Stimulated activated memory B cell treated with anti-CD40 and anti-IgM and Interleukin-4, amounts not matched to agents 10 μg/mL and 1 μg/mL and 100 μg/mL, for 72 hours (primary cell): Measurements from ENCODE around the gene PUSL1.

Source experiments
- ATAC-seq: fragments of 150-1000 bp; cut with Tn5 transposase; 2 replicates; pipeline ENCODE4 v1.10.0; 2021
- H3K27ac Mint-ChIP-seq: one replicate; pipeline ENCODE4 v1.8.0; 2022; ENCODE audit warnings: mild to moderate bottlenecking, mixed read lengths
- H3K27me3 Mint-ChIP-seq: one replicate; pipeline ENCODE4 v1.8.0; 2022; ENCODE audit warnings: mixed read lengths
- H3K36me3 Mint-ChIP-seq: one replicate; pipeline ENCODE4 v1.8.0; 2022; ENCODE audit warnings: mixed read lengths
- H3K4me1 Mint-ChIP-seq: one replicate; pipeline ENCODE4 v1.8.0; 2022; ENCODE audit warnings: mixed read lengths
- H3K4me3 Mint-ChIP-seq: one replicate; pipeline ENCODE4 v1.8.0; 2022; ENCODE audit warnings: mild to moderate bottlenecking, moderate library complexity, mixed read lengths
- H3K9me3 Mint-ChIP-seq: one replicate; pipeline ENCODE4 v1.8.0; 2022; ENCODE audit warnings: mixed read lengths

PUSL1 gene, protein sequence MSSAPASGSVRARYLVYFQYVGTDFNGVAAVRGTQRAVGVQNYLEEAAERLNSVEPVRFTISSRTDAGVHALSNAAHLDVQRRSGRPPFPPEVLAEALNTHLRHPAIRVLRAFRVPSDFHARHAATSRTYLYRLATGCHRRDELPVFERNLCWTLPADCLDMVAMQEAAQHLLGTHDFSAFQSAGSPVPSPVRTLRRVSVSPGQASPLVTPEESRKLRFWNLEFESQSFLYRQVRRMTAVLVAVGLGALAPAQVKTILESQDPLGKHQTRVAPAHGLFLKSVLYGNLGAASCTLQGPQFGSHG

DNA sequence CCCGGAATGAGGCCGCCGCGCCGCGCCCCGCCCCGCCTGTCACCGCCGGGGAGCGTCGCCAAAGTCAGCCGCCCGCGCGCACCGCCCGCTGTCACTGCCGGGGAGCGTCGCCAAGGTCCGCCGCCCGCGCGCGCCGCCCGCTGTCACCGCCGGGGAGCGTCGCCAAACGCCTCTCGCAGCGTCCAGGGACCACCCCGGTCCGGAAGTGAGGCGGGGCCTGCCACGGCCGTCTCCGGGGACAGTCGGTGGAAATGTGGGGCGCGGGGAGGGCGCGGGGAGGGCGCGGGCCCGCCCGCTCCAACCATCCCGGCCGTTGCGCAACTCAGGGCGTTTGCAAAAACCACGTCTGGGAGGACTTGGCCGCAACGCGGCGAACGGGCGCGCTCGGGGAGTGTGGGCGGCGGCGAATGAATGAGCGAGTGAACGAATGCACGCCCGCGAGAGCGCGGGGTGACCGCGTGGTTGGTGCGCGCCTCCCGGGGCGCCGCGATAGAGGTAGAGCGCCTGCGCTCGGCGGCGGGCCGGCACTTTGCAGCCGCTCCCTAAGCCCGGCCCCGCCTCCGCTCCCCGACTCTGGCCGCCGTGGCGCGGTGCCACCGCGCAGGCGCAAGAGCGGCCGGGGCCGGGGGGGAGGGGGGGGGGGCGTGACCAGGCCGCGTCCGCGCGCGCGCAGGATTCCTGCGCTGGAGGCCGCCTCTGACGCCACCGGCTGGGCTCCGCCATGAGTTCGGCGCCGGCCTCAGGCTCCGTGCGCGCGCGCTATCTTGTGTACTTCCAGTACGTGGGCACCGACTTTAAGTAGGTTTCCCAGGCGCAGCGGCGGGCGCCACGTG is at the start of gene PUSL1, which contains the start of gene ACAP3:
Gene PUSL1, plus strand, starts transcription at position 675 of the 833 bp plus-strand sequence. Its CDS starts 47 bp downstream, at position 722.
Gene ACAP3, minus strand, starts transcription at position 8 of the 833 bp plus-strand sequence. CDS start 115 bp downstream, outside the sequence.
- peak; percentile 82 for ATAC-seq
- H3K9me3 Mint-ChIP-seq, result no peaks in the 10 kb centered on the region

DNA sequence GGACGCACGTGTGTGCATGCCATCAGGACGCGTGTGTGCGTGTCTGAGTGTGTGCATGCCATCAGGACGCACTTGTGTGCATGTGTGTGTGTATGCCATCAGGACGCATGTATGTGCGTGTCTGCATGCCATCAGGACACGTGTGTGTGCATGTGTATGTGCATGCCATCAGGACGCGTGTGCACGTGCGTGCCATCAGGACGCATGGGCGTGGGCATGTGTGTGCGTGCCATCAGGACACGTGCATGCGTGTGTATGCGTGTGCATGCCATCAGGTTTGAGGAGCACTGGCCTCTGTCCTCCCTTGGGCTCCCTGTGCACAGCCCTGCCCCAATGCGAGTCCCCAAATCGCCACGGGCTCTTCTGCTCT is 49.3 kb upstream of the PUSL1 start:
- no peak overlapping the region for H3K27ac Mint-ChIP-seq
- peaks cover 68% of the 10 kb centered on the region for H3K36me3 Mint-ChIP-seq
- H3K9me3 Mint-ChIP-seq, result no peaks in the 10 kb centered on the region
- H3K4me1 Mint-ChIP-seq, result peaks cover 33% of the 10 kb centered on the region
- no peak overlapping the region for H3K4me3 Mint-ChIP-seq
- ATAC-seq, result no peak
- no peaks in the 10 kb centered on the region for H3K27me3 Mint-ChIP-seq

More for the DNA sequence above, at the start of gene PUSL1, which contains the start of gene ACAP3:
- Mint-ChIP-seq H3K4me1 (peaks cover 36% of the 10 kb centered on the region), H3K27me3 (no peaks in the 10 kb centered on the region), H3K27ac (peak within 1 kb of the TSS; percentile 83), H3K36me3 (peaks cover 9% of the 10 kb centered on the region), H3K4me3 (peak within 1 kb of the TSS; percentile 83)

DNA sequence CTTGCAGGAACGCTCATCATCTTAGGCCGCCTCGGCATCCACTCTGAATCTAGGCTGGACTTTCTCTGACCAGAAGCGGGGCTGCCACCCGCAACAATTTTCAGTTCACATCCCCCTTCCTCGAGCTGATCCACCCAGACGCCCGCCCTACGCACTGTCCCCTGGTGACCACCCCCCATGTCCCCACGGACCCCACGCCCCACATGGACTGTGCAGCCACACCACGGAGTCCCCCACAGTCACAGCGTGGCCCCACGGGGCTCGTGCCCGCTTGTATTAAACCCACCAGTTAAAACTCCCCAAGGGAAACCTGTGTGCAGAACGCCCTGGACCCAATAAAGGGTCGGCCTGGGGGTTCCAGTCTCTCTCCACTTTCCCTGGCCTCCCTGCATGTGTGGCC is 48.9 kb upstream of the PUSL1 start:
- no peaks in the 10 kb centered on the region for H3K27me3 Mint-ChIP-seq
- peaks cover 66% of the 10 kb centered on the region for H3K36me3 Mint-ChIP-seq
- H3K4me1 Mint-ChIP-seq, result peaks cover 33% of the 10 kb centered on the region
- no peaks in the 10 kb centered on the region for H3K9me3 Mint-ChIP-seq
- no peak overlapping the region for H3K4me3 Mint-ChIP-seq
- ATAC-seq, result no peak
- H3K27ac Mint-ChIP-seq, result peak overlapping the region; percentile 71

DNA sequence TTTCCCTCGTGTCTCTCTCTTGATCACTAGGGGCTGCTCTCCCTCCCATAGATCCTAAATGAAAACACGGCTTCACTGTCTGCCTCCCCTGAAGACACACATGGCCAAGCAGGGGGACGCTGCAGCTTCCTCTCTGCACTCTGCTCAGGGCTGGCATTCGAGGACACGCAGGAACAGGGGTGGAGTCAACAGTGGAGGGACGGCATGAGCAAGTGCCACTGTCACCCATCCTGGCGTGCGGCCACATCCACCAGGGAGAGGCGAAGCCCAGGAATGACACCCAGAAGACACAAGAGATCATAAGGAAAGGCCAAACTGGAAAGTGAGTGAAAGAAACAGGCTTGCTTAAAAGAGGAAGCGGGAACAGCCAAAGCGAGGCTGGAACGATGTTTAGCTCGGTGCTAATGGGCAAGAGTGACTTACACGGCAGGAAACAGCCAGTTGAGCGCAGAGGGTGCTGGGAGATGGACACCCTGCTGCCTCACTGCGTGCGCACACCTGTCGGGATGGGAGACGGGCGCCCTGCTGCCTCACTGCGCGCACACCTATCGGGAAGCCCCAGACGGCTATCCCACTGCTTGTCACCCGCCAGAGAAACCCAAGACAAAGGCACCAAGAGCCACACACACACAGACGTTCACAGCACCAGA is 48.3 kb upstream of the PUSL1 start:
- Mint-ChIP-seq H3K4me1 (peaks cover 33% of the 10 kb centered on the region), H3K27ac (peak overlapping the region; percentile 71), H3K9me3 (no peaks in the 10 kb centered on the region), H3K4me3 (no peak overlapping the region), H3K27me3 (no peaks in the 10 kb centered on the region), H3K36me3 (peaks cover 61% of the 10 kb centered on the region)
- ATAC-seq, result no peak

DNA sequence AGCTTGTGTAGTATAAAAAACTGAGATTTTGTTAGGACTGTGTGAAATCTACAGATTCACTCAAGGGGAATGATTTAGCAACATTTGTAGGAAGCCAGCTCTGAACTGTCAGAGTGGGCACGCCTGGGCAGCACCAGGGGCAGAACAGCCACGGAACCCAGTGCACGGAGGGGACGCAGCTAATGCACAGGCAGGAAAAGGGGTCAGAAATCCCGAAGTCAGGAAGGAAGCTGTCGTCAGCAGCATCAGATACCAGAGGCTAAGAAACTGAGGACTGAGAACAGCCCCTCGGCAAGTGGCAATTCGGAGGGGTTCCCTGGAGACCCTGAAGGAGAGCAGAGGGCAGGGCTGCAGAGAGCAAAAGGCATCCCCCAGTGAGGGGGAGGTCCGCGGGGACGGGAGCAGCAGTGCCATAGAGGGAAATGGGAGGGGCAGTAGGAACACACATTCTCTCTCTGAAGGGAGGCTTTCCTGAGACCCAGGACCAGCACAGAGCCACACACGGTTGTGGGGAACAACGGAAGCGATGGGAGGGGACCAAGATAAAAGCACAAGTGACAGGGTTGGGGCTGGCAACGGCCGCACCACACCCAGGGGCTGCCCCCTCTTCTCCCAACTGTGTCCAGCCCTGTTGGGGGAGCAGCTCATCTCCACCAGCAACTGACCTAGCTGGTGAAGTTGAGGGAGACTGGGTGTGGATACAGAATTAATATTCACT is 47.4 kb upstream of the PUSL1 start:
- peak overlapping the region; percentile 71 for H3K27ac Mint-ChIP-seq
- H3K4me3 Mint-ChIP-seq, result no peak overlapping the region
- peaks cover 33% of the 10 kb centered on the region for H3K4me1 Mint-ChIP-seq
- no peaks in the 10 kb centered on the region for H3K9me3 Mint-ChIP-seq
- H3K27me3 Mint-ChIP-seq, result no peaks in the 10 kb centered on the region
- H3K36me3 Mint-ChIP-seq, result peaks cover 61% of the 10 kb centered on the region
- no peak for ATAC-seq

DNA sequence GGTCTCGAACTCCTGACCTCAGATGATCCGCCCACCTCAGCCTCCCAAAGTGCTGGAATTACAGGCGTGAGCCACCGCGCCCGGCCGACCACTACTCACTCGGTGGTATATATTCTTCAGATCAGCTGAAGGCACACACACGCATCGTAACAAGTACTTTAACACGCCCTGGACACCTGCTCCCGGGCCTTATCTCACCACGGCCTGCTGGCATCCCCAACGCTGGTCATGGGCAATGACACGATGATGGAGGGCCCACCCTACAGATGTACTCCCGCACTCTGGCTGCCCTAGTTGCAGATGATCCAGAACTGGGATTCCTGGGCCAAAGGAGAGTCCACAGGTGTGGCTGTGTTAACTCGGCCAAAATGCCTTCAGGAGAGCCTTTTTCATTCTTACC is 46.3 kb upstream of the PUSL1 start:
- peaks cover 33% of the 10 kb centered on the region for H3K4me1 Mint-ChIP-seq
- H3K9me3 Mint-ChIP-seq, result no peaks in the 10 kb centered on the region
- ATAC-seq, result no peak
- peaks cover 59% of the 10 kb centered on the region for H3K36me3 Mint-ChIP-seq
- H3K27ac Mint-ChIP-seq, result no peak overlapping the region
- no peak overlapping the region for H3K4me3 Mint-ChIP-seq
- no peaks in the 10 kb centered on the region for H3K27me3 Mint-ChIP-seq

DNA sequence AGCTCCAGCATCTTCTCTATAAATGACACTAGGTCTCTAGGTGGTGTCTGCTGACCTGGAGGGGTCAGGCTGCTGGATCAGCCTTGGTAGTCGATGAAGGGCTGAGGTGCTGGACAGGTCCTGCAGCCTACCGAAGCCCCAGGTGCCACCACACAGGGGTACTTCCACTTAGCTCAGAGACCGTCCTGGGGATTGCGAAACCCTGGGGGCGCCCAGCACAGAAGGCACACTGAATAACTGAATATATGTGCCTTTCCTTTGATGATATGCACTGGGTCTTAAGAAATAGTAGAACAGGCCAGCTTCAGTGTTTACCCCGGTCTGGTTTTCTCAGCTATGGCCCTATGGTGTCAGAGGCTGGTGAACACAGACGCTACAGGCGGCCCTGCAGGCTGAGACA is 45.6 kb upstream of the PUSL1 start:
- ATAC-seq, result no peak
- H3K4me3 Mint-ChIP-seq, result no peak overlapping the region
- no peaks in the 10 kb centered on the region for H3K9me3 Mint-ChIP-seq
- peaks cover 55% of the 10 kb centered on the region for H3K36me3 Mint-ChIP-seq
- H3K27me3 Mint-ChIP-seq, result no peaks in the 10 kb centered on the region
- H3K4me1 Mint-ChIP-seq, result peaks cover 29% of the 10 kb centered on the region
- no peak overlapping the region for H3K27ac Mint-ChIP-seq

DNA sequence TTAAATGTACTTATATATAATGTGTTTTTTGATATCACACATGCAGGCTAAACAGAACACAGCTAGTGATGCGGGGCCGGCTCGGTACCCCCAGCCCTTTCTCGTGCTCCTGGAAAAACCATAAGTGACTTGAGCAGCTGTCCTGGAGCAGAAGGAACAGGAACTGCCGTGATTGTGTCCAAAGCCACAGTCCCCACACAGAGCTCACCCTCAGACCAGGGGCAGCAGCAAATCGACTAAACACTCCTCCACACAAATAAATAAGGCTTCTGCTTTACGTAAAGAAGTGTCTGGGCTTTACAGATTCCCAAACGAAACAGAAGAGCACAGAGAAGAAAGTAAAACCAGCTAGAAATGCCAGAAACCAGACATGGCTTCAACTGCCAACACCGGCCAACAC is 44.4 kb upstream of the PUSL1 start:
- peaks cover 28% of the 10 kb centered on the region for H3K4me1 Mint-ChIP-seq
- no peak overlapping the region for H3K4me3 Mint-ChIP-seq
- H3K9me3 Mint-ChIP-seq, result no peaks in the 10 kb centered on the region
- H3K27ac Mint-ChIP-seq, result no peak overlapping the region
- peaks cover 51% of the 10 kb centered on the region for H3K36me3 Mint-ChIP-seq
- ATAC-seq, result no peak
- no peaks in the 10 kb centered on the region for H3K27me3 Mint-ChIP-seq

DNA sequence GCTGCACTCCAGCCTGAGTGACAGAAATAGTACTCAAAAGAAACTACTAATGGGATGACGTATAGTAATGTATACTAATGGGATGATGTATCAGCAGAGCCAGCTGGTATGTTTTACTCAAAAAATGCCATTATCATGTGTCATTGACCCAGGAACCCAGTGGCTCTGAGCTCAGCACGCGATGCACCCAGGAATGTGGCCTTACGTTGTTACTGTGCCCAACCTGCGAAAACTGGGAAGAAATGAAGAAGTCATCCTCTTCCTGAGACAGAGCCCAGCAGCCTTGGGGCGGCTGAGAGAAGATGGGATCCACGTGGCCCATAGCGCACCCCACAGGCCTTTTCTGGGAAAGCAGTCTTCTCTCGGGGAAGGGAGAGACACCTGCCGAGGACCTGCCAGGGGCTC is 43.5 kb upstream of the PUSL1 start:
- Mint-ChIP-seq H3K27ac (no peak overlapping the region), H3K9me3 (no peaks in the 10 kb centered on the region), H3K36me3 (peaks cover 44% of the 10 kb centered on the region), H3K4me3 (no peak overlapping the region), H3K4me1 (peaks cover 27% of the 10 kb centered on the region), H3K27me3 (no peaks in the 10 kb centered on the region)
- no peak for ATAC-seq

DNA sequence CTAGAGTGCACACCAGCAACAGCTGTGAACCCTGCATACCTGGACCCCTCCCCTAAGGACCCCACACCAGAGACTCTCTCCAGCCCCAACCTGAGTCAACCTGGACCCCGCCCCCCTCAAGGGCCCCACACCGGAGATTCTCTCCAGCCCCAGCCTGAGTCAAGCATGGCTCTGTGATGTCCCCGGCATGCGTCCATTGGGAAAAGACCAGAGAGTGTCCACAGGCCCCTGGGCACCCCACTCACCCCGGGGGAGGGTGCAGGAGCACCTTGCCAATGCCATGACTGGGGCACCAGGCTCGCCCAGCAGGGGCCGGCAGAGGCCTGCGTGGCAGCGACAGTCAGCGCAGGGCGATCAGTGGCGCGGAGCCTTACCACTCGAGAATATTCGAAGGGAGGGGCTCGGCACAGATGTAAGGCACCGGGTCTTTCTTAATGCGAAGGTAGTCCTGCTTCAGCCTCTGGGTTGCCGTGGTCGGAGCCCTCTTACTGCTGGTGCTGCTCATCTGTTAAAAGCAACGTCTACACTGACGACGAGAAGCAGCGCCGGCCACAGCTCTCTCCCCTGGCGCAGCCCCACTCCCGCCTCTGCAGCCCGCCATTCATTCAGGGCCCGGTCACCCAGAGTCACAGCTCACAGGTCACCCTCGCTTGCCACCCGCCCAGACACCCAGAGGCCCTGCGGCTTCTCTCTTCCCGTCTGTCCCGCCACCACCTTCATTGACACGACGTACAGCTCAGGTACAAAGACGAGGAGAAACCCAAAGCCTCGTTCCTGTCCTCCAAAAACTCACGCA is 40.7 kb upstream of the PUSL1 start:
- peaks cover 41% of the 10 kb centered on the region for H3K36me3 Mint-ChIP-seq

DNA sequence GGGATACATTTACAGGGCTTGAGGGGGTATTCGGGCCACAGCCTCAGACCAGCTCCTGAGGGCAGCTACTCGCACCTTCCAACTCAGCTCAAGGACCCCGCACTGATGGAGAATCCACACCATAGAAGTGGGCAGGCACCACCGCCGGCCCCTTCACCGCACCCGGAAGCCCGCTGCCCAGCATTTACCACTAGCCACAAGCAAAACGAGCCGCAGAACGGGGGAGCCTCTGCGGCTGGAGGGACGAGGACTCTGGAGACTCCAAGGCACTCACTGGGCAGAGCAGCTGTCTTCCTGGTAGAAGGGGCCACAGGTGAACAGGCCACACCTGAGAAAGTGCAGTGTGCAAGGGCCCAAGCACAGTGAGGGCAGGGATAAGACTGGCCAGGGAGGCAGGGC is 40.1 kb upstream of the PUSL1 start:
- H3K4me3 Mint-ChIP-seq, result no peak overlapping the region
- no peaks in the 10 kb centered on the region for H3K9me3 Mint-ChIP-seq
- H3K36me3 Mint-ChIP-seq, result peaks cover 36% of the 10 kb centered on the region
- H3K27ac Mint-ChIP-seq, result no peak overlapping the region
- no peak for ATAC-seq
- peaks cover 40% of the 10 kb centered on the region for H3K4me1 Mint-ChIP-seq
- no peaks in the 10 kb centered on the region for H3K27me3 Mint-ChIP-seq

More for the DNA sequence above, 40.7 kb upstream of the PUSL1 start:
- no peaks in the 10 kb centered on the region for H3K27me3 Mint-ChIP-seq
- no peaks in the 10 kb centered on the region for H3K9me3 Mint-ChIP-seq
- ATAC-seq, result no peak
- H3K4me1 Mint-ChIP-seq, result peaks cover 37% of the 10 kb centered on the region
- no peak overlapping the region for H3K27ac Mint-ChIP-seq
- H3K4me3 Mint-ChIP-seq, result no peak overlapping the region

DNA sequence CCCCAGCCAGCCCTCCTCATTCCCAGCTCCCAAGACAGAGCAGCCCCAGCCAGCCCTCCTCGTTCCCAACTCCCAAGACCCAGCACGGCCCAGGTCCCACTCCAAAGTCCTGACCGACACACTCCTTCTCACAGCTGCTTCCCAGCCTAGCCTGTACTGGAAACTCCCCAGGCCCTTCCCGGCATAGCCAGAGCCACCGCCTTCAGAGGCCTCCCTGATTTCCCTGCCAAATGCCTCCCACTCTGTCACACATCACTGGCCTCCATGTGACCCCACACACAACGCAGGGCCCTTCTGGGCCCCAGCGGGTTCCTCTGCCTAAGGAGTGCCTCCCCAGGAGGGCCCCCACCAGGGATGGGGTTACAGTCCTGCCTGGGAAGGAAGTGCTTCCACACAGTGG is 37.6 kb upstream of the PUSL1 start:
- Mint-ChIP-seq H3K36me3 (peaks cover 29% of the 10 kb centered on the region), H3K27me3 (no peaks in the 10 kb centered on the region), H3K4me3 (peak overlapping the region; percentile 38), H3K9me3 (no peaks in the 10 kb centered on the region), H3K27ac (peak overlapping the region; percentile 41), H3K4me1 (peaks cover 45% of the 10 kb centered on the region)
- ATAC-seq, result no peak

DNA sequence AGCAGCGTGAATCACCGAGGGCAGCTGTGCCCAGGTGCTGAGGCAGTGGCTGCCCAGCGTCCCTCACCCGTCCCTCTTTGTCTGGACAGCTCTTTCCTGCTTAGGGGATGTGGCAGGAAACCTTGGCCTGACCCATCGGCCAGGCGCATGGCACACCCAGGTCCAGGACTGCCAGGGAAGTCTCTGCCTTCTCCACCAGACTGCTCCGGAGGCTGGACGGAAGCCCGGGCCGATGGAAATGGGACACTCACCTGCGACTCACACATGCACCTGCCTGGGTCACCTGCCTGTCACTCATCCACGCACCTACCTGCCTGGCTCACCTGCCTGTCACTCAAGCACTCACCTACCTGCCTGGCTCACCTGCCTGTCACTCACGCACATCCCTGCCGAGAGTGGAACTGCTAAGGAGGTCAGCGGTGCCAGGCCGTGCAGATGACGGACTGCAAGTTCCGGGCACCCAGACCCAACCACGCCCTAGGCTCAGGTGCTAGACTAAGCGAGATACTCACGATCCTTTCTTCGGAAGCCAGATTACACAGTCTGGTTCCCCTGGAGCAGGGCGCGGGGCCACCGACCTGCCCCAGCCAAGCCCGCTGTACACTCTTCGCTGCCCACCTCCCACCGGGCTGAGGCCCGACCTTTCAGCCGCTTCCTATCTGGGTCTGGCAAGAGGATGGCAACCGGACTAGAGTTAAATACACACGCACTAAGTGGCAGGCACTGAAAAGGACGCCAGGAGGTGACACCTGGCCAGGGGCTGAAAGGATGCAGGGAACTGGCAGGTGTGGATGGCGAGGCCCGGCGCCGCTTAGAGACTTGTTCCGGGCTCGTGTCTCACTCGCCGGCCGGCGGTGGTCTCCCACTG is 35.8 kb upstream of the PUSL1 start:
- H3K4me3 Mint-ChIP-seq, result peak overlapping the region; percentile 84
- ATAC-seq, result no peak
- peak overlapping the region; percentile 76 for H3K27ac Mint-ChIP-seq
- H3K27me3 Mint-ChIP-seq, result no peaks in the 10 kb centered on the region
- H3K4me1 Mint-ChIP-seq, result peaks cover 45% of the 10 kb centered on the region
- no peaks in the 10 kb centered on the region for H3K9me3 Mint-ChIP-seq
- peaks cover 24% of the 10 kb centered on the region for H3K36me3 Mint-ChIP-seq

DNA sequence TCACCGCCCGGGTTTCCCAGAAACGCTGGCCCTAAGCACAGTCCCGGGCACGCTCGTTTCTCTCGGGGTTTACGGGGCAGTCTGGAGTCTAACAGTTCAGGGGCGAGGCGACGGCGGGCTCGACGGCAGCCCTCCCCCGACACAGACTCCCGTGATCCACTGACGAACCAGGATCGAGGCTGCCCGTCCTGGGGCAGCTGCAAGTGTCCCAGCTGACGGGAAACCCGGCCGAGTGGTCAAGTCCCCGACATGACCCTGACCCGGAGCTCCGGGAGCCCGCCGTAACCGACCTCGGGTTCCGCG is 35.2 kb upstream of the PUSL1 start:
- Mint-ChIP-seq H3K27ac (peak overlapping the region; percentile 76), H3K4me1 (peaks cover 42% of the 10 kb centered on the region), H3K36me3 (peaks cover 21% of the 10 kb centered on the region), H3K9me3 (no peaks in the 10 kb centered on the region), H3K27me3 (no peaks in the 10 kb centered on the region), H3K4me3 (peak overlapping the region; percentile 84)
- ATAC-seq, result no peak
